Liver (tissue), 3 donors: ENCODE measurements around the gene USP6NL.

Experiments used
- CTCF ChIP-seq: fragments of 150-350 bp; IDR thresholded peaks from 2 replicates; pipeline ENCODE4 v1.5.1; 2017; ENCODE audit warnings: improper control_type of control experiment, low read depth, low read length; ENCODE audit not compliant: missing input control
- FOXA2 ChIP-seq: IDR thresholded peaks from 2 replicates; pipeline ENCODE4 v1.6.1; 2016; ENCODE audit warnings: antibody characterized with exemption
- RAD21 ChIP-seq, 2 donors: IDR thresholded peaks; 2 replicates each; pipeline ENCODE4 v1.6.1; 2016; ENCODE audit warnings: antibody characterized with exemption in 2 of 2, mild to moderate bottlenecking in 2 of 2
- YY1 ChIP-seq: IDR thresholded peaks from 2 replicates; pipeline ENCODE4 v1.6.1; 2016; ENCODE audit warnings: antibody characterized with exemption, mild to moderate bottlenecking
- TF ChIP-seq, protein P1 (sequence below): IDR thresholded peaks from 2 replicates; pipeline ENCODE4 v1.6.1; 2016; ENCODE audit warnings: antibody characterized with exemption
- donor health status: healthy.
- donor health status: healthy.

DNA sequence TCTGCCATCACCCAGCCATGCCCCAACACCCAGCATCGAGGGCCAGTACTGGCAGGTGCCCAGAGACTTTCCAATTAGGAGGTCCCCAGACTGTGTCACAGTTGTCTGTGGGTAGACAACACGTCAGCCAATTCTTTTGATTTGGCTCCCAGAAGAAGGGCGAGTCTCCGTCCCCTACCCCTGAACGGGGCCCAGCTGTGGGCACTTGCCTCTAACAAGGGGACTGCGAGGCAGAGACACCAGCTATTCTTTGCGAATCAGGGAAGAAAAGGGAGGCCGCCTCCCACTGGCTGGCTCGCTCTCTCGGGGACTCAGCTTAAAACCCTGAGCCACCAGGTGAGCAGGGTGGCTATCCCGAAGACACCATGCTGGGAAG lies 167.3 kb downstream of the USP6NL start:
- TF ChIP-seq CTCF (no peak), RAD21 (IDR thresholded peaks at IDR 0.05) (no peak), FOXA2 (no peak), YY1 (no peak)
- TF ChIP-seq, protein P1, sequence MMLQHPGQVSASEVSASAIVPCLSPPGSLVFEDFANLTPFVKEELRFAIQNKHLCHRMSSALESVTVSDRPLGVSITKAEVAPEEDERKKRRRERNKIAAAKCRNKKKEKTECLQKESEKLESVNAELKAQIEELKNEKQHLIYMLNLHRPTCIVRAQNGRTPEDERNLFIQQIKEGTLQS: no peak
